ENCODE measurements around the gene ZFHX3.

ZFHX3 gene

GRCh38 chr16:72970656-72971055 is 77.3 kb downstream of the ZFHX3 start:
- no peak for DNase-seq
- in situ Hi-C loops (cut with HindIII; ENCODE audit: low pct_ligation_motif_present, low pct_unique_long_range_greater_than_20kb, low sequenced_read_pairs) = no loop called here

GRCh38 chr16:72969812-72970211 is 78.1 kb downstream of the ZFHX3 start:
- in situ Hi-C loops (cut with HindIII; ENCODE audit: low pct_ligation_motif_present, low pct_unique_long_range_greater_than_20kb, low sequenced_read_pairs) = no loop called here
- no peak for DNase-seq

- in situ Hi-C loops (cut with HindIII; ENCODE audit: low pct_ligation_motif_present, low pct_unique_long_range_greater_than_20kb, low sequenced_read_pairs) = no loop called here
- no peak for DNase-seq
Observed at GRCh38 chr16:72969146-72969545, 78.8 kb downstream of the ZFHX3 start.

- DNase-seq = no peak
- in situ Hi-C loops (cut with HindIII; ENCODE audit: low pct_ligation_motif_present, low pct_unique_long_range_greater_than_20kb, low sequenced_read_pairs) = no loop called here
Observed at GRCh38 chr16:72967941-72968340, 80.0 kb downstream of the ZFHX3 start.

- no peak for DNase-seq
- in situ Hi-C loops (cut with HindIII; ENCODE audit: low pct_ligation_motif_present, low pct_unique_long_range_greater_than_20kb, low sequenced_read_pairs) = no loop called here
Observed at GRCh38 chr16:72963533-72964315, 84.2 kb downstream of the ZFHX3 start.

GRCh38 chr16:72962347-72962746 is 85.6 kb downstream of the ZFHX3 start:
- in situ Hi-C loops (cut with HindIII; ENCODE audit: low pct_ligation_motif_present, low pct_unique_long_range_greater_than_20kb, low sequenced_read_pairs) = no loop called here
- DNase-seq = no peak

- in situ Hi-C loops (cut with HindIII; ENCODE audit: low pct_ligation_motif_present, low pct_unique_long_range_greater_than_20kb, low sequenced_read_pairs) = no loop called here
- no peak for DNase-seq
Observed at GRCh38 chr16:72961863-72962262, 86.1 kb downstream of the ZFHX3 start.

GRCh38 chr16:72961115-72961832 is 86.7 kb downstream of the ZFHX3 start:
- DNase-seq = no peak
- in situ Hi-C loops (cut with HindIII; ENCODE audit: low pct_ligation_motif_present, low pct_unique_long_range_greater_than_20kb, low sequenced_read_pairs) = no loop called here

GRCh38 chr16:72960101-72960500 is 87.8 kb downstream of the ZFHX3 start:
- in situ Hi-C loops (cut with HindIII; ENCODE audit: low pct_ligation_motif_present, low pct_unique_long_range_greater_than_20kb, low sequenced_read_pairs) = no loop called here

GRCh38 chr16:72959301-72959996 is 88.5 kb downstream of the ZFHX3 start:
- no peak for DNase-seq
- in situ Hi-C loops (cut with HindIII; ENCODE audit: low pct_ligation_motif_present, low pct_unique_long_range_greater_than_20kb, low sequenced_read_pairs) = no loop called here

More at GRCh38 chr16:72960101-72960500, 87.8 kb downstream of the ZFHX3 start:
- DNase-seq = no peak

GRCh38 chr16:72958522-72959076 is 89.3 kb downstream of the ZFHX3 start:
- in situ Hi-C loops (cut with HindIII; ENCODE audit: low pct_ligation_motif_present, low pct_unique_long_range_greater_than_20kb, low sequenced_read_pairs) = no loop called here
- DNase-seq = no peak

GRCh38 chr16:72957303-72958277 is 90.3 kb downstream of the ZFHX3 start:
- DNase-seq = no peak
- in situ Hi-C loops (cut with HindIII; ENCODE audit: low pct_ligation_motif_present, low pct_unique_long_range_greater_than_20kb, low sequenced_read_pairs) = no loop called here

GRCh38 chr16:72956124-72957064 is 91.5 kb downstream of the ZFHX3 start:
- DNase-seq = no peak
- in situ Hi-C loops (cut with HindIII; ENCODE audit: low pct_ligation_motif_present, low pct_unique_long_range_greater_than_20kb, low sequenced_read_pairs) = no loop called here

- in situ Hi-C loops (cut with HindIII; ENCODE audit: low pct_ligation_motif_present, low pct_unique_long_range_greater_than_20kb, low sequenced_read_pairs) = no loop called here
- DNase-seq = no peak
Observed at GRCh38 chr16:72952811-72953271, 95.1 kb downstream of the ZFHX3 start.

GRCh38 chr16:72952404-72952803 is 95.5 kb downstream of the ZFHX3 start:
- in situ Hi-C loops (cut with HindIII; ENCODE audit: low pct_ligation_motif_present, low pct_unique_long_range_greater_than_20kb, low sequenced_read_pairs) = no loop called here
- DNase-seq = no peak

- no peak for DNase-seq
- in situ Hi-C loops (cut with HindIII; ENCODE audit: low pct_ligation_motif_present, low pct_unique_long_range_greater_than_20kb, low sequenced_read_pairs) = no loop called here
Observed at GRCh38 chr16:72951916-72952315, 96.0 kb downstream of the ZFHX3 start.

GRCh38 chr16:72950669-72951068 is 97.3 kb downstream of the ZFHX3 start:
- no peak for DNase-seq
- in situ Hi-C loops (cut with HindIII; ENCODE audit: low pct_ligation_motif_present, low pct_unique_long_range_greater_than_20kb, low sequenced_read_pairs) = no loop called here

All from ACHN (cell line).